Heart left ventricle (tissue), 16 donors: ENCODE data around the gene TMEM119. TPM values are rescaled to one million over a fixed set of nuclear protein-coding genes. Genes with fewer than 3 reads are reported as not detected.

ENCODE experiments used
- ATAC-seq, 4 donors: fragments of 200-7000 bp; cut with Tn5 transposase; one replicate each; pipeline ENCODE4 v1.9.1; 2020 to 2022; ENCODE audit warnings: moderate library complexity in 4 of 4, mild to moderate bottlenecking in 3 of 4, moderate number of reproducible peaks in 1 of 4
- DNase-seq, 5 donors: peaks; one replicate each; pipeline ENCODE4 v3.0.0-alpha.2; 2020
- H3K27ac ChIP-seq, 12 donors: fragments of 200-600 bp; sonication (generic) in 4 of 12; one replicate each; pipeline versions ENCODE4 v1.5.0 to v1.8.0; 2016 to 2022; ENCODE audit warnings: mild to moderate bottlenecking in 2 of 12
- H3K27me3 ChIP-seq, 9 donors: fragments of 200-600 bp; sonication (generic) in 2 of 9; one replicate each; pipeline versions ENCODE4 v1.5.1 to v1.8.0; 2016 to 2022; ENCODE audit warnings: mild to moderate bottlenecking in 3 of 9
- H3K36me3 ChIP-seq, 9 donors: fragments of 200-600 bp; sonication (generic) in 2 of 9; one replicate each; pipeline versions ENCODE4 v1.5.0 to v1.8.0; 2018 to 2022; ENCODE audit warnings: mild to moderate bottlenecking in 2 of 9
- H3K4me1 ChIP-seq, 12 donors: fragments of 200-600 bp; sonication (generic) in 4 of 12; one replicate each; pipeline versions ENCODE4 v1.5.0 to v1.8.0; 2016 to 2022; ENCODE audit warnings: mild to moderate bottlenecking in 3 of 12
- H3K4me3 ChIP-seq, 12 donors: fragments of 200-600 bp; sonication (generic) in 4 of 12; one replicate each; pipeline versions ENCODE4 v1.5.0 to v1.8.0; 2017 to 2022; ENCODE audit warnings: mild to moderate bottlenecking in 9 of 12, moderate library complexity in 4 of 12
- H3K9me3 ChIP-seq, 12 donors: fragments of 200-600 bp; sonication (generic) in 4 of 12; one replicate each; pipeline versions ENCODE4 v1.5.0 to v1.8.0; 2016 to 2022; ENCODE audit warnings: mild to moderate bottlenecking in 1 of 12
- CTCF ChIP-seq, 12 donors: fragments of 200-600 bp; sonication (generic) in 4 of 12; IDR thresholded peaks; one replicate each; pipeline versions ENCODE4 v1.5.0 to v1.8.0; 2018 to 2022; ENCODE audit warnings: antibody characterized with exemption in 12 of 12, mild to moderate bottlenecking in 5 of 12
- POLR2A ChIP-seq, 2 donors: fragments of 450-650 bp; IDR thresholded peaks; one replicate each; pipeline ENCODE4 v1.6.1; 2017; ENCODE audit warnings: antibody characterized with exemption in 2 of 2, mild to moderate bottlenecking in 2 of 2, moderate library complexity in 2 of 2
- WGBS, 4 donors: extraction: QIAGEN DNeasy Blood & Tissue Kit in 2 of 4; methylation state at CpG; one replicate each; pipeline versions ENCODE4 v1.1.5 to v1.1.7; 2013 to 2018; 5-methylcytosine and 5-hydroxymethylcytosine counted together
- intact Hi-C, 10 donors: fragments of 100-400 bp; cut with DNase I; formaldehyde crosslinking; loops; one replicate each; pipeline versions ENCODE4 v1.11.1 to v1.14.2; 2022
- polyA plus RNA-seq, 2 donors: library from polyadenylated mRNA; stranded (reverse); fragments of 200-250 nt; gene quantifications; one replicate each; pipeline ENCODE4 v1.2.3, GENCODE V29; 2013
- total RNA-seq, 9 donors: library from RNA; depleted of rRNA in 2 of 9; stranded (reverse); fragments of >200 nt in 2 of 9; fragmentation: NEBNext Ultra II Directional in 3 of 9; extraction: Animal tissue kit (Norgen Biotek cat#: 25700) in 3 of 9; gene quantifications; one replicate each; pipeline versions ENCODE4 v1.1.0 to v1.2.4, GENCODE V29; 2016 to 2023
- donor health status: ischemic (EF 13 %, LVEDD 7.1; RV severe dilation, severe dysfunction).
- donor health status: healthy with polysubstance abuse.
- donor health status: DM: no; HTN: yes; CAD: no.
- donor health status: DM: no; HTN: no; CAD: no.
- donor health status: ischemic (EF 25% LVEDD 6.9; RV normal size, moderate dysfunction).
- donor health status: ischemic (EF 25% LVEDD 5.7; RV mildly dilated, moderate dysfunction).
- donor health status: healthy.
- donor health status: DM: yes; HTN: yes; CAD: no.
- donor health status: ischemic (EF 35%, LVEDD 5.7; RV mildly dilated, moderate dysfunction).
- donor health status: nonischemic (EF 11% LVEDD 7.7; RV severe dilation, severe dysfunction).
- donor health status: DM: yes; HTN: yes; CAD: no.
- donor health status: PGD.
- donor health status: ischemic (EF 29% LVEDD 5.4; RV normal size, mild dysfunction).
- donor health status: nonischemic (EF 23%, LVEDD 6.1; RV moderate dilation, normal function).

TMEM119 gene
- total and polyA plus RNA-seq, 11 donors: 0.19 to 11.0 (median 2.2) TPM

- intact Hi-C loops: no loop called here
Observed at GRCh38 chr12:108599541-108599940, 1.7 kb upstream of the TMEM119 start.

GRCh38 chr12:108598553-108599250 is 818 bp upstream of the TMEM119 start:
- peak overlapping the region in 1 of 12 donors; percentile 57 for H3K4me3 ChIP-seq
- intact Hi-C loops: no loop called here
- no peaks in the 10 kb centered on the region for H3K36me3 ChIP-seq
- no peaks in the 10 kb centered on the region for H3K27me3 ChIP-seq
- ATAC-seq (no peak), DNase-seq (peak in 1 of 5 donors; percentile 35)
- peak overlapping the region in 3 of 12 donors; percentile 8 to 41 (median 24) for H3K27ac ChIP-seq
- no peaks in the 10 kb centered on the region for H3K4me1 ChIP-seq
- TF ChIP-seq POLR2A (IDR thresholded peaks at IDR 0.05) (no peak), CTCF (IDR thresholded peaks at IDR 0.05) (no peak)
- H3K9me3 ChIP-seq: no peaks in the 10 kb centered on the region
- WGBS, 4 donors: 87 to 94% (median 89%) methylated on average over 11 of the region's 11 CpGs

More at GRCh38 chr12:108599541-108599940, 1.7 kb upstream of the TMEM119 start:
- Histone ChIP-seq H3K27ac (no peak overlapping the region), H3K36me3 (no peaks in the 10 kb centered on the region), H3K27me3 (no peaks in the 10 kb centered on the region), H3K4me1 (no peaks in the 10 kb centered on the region), H3K9me3 (no peaks in the 10 kb centered on the region), H3K4me3 (no peak overlapping the region)
- ATAC-seq (no peak), DNase-seq (peak in 1 of 5 donors; percentile 34)
- TF ChIP-seq POLR2A (IDR thresholded peaks at IDR 0.05) (no peak), CTCF (IDR thresholded peaks at IDR 0.05) (no peak)
- WGBS, 4 donors: 71 to 88% (median 80%) methylated on average over 5 to 6 of the region's 6 CpGs

GRCh38 chr12:108596854-108597558 is 878 bp downstream of the TMEM119 start:
- TF ChIP-seq CTCF (IDR thresholded peaks at IDR 0.05) (no peak), POLR2A (IDR thresholded peaks at IDR 0.05) (no peak)
- Histone ChIP-seq H3K4me3 (peak overlapping the region in 9 of 12 donors; percentile 18 to 61 (median 39)), H3K36me3 (no peaks in the 10 kb centered on the region), H3K9me3 (no peaks in the 10 kb centered on the region), H3K27ac (peak overlapping the region in 1 of 12 donors; percentile 22), H3K27me3 (no peaks in the 10 kb centered on the region), H3K4me1 (no peaks in the 10 kb centered on the region)
- WGBS, 4 donors: 52 to 63% (median 58%) methylated on average over 7 to 10 of the region's 10 CpGs
- DNase-seq: no peak
- no peak for ATAC-seq
- intact Hi-C loops: no loop called here
